Activated T-cell treated with anti-CD3 and anti-CD28 coated beads, Interleukin-2, amount 50 U/mL, for 24 hours (primary cell): Measurements from ENCODE around the gene LYRM4.
A peak's percentile ranks its signal among the peaks of the same experiment; 100 is the strongest.

Source experiments
- DNase-seq: peaks from one replicate; pipeline ENCODE4 v3.0.0-alpha.2; 2020
- H3K27ac Mint-ChIP-seq: 2 replicates; pipeline ENCODE4 v1.8.0; 2020; ENCODE audit warnings: mild to moderate bottlenecking, mixed read lengths
- H3K27me3 Mint-ChIP-seq: 2 replicates; pipeline ENCODE4 v1.8.0; 2020; ENCODE audit warnings: mixed read lengths
- H3K36me3 Mint-ChIP-seq: 2 replicates; pipeline ENCODE4 v1.8.0; 2020; ENCODE audit warnings: low read depth, mixed read lengths
- H3K4me1 Mint-ChIP-seq: 2 replicates; pipeline ENCODE4 v1.8.0; 2020; ENCODE audit warnings: low read depth, mixed read lengths
- H3K4me3 Mint-ChIP-seq: 2 replicates; pipeline ENCODE4 v1.8.0; 2020; ENCODE audit warnings: mild to moderate bottlenecking, moderate library complexity, mixed read lengths
- H3K9me3 Mint-ChIP-seq: 2 replicates; pipeline ENCODE4 v1.8.0; 2020; ENCODE audit warnings: mixed read lengths

The LYRM4 gene

GRCh38 chr6:5199702-5200101 is 61.0 kb downstream of the LYRM4 start:
- Mint-ChIP-seq H3K27me3 (no peaks in the 10 kb centered on the region), H3K27ac (peak overlapping the region; percentile 80), H3K4me1 (peaks cover 33% of the 10 kb centered on the region)

GRCh38 chr6:5199283-5199682 is 61.5 kb downstream of the LYRM4 start:
- H3K27me3 Mint-ChIP-seq: no peaks in the 10 kb centered on the region
- H3K36me3 Mint-ChIP-seq: peaks cover 52% of the 10 kb centered on the region
- H3K27ac Mint-ChIP-seq: peak overlapping the region; percentile 80
- H3K4me1 Mint-ChIP-seq: peaks cover 33% of the 10 kb centered on the region
- DNase-seq: no peak
- no peak overlapping the region for H3K4me3 Mint-ChIP-seq
- no peaks in the 10 kb centered on the region for H3K9me3 Mint-ChIP-seq

More at GRCh38 chr6:5199702-5200101, 61.0 kb downstream of the LYRM4 start:
- DNase-seq: no peak
- Mint-ChIP-seq H3K4me3 (no peak overlapping the region), H3K36me3 (peaks cover 50% of the 10 kb centered on the region), H3K9me3 (no peaks in the 10 kb centered on the region)

GRCh38 chr6:5197084-5197483 is 63.7 kb downstream of the LYRM4 start:
- H3K4me1 Mint-ChIP-seq: peaks cover 33% of the 10 kb centered on the region
- H3K4me3 Mint-ChIP-seq: no peak overlapping the region
- no peak overlapping the region for H3K27ac Mint-ChIP-seq
- no peaks in the 10 kb centered on the region for H3K9me3 Mint-ChIP-seq
- DNase-seq: no peak
- H3K27me3 Mint-ChIP-seq: no peaks in the 10 kb centered on the region
- H3K36me3 Mint-ChIP-seq: peaks cover 45% of the 10 kb centered on the region

GRCh38 chr6:5192135-5192794 is 68.5 kb downstream of the LYRM4 start:
- H3K36me3 Mint-ChIP-seq: peaks cover 38% of the 10 kb centered on the region
- H3K4me3 Mint-ChIP-seq: no peak overlapping the region
- H3K9me3 Mint-ChIP-seq: no peaks in the 10 kb centered on the region
- peaks cover 10% of the 10 kb centered on the region for H3K4me1 Mint-ChIP-seq
- no peak overlapping the region for H3K27ac Mint-ChIP-seq
- DNase-seq: no peak
- H3K27me3 Mint-ChIP-seq: no peaks in the 10 kb centered on the region

- Mint-ChIP-seq H3K9me3 (no peaks in the 10 kb centered on the region), H3K27ac (no peak overlapping the region), H3K4me1 (peaks cover 6% of the 10 kb centered on the region), H3K4me3 (no peak overlapping the region), H3K27me3 (no peaks in the 10 kb centered on the region), H3K36me3 (peaks cover 38% of the 10 kb centered on the region)
- no peak for DNase-seq
These were observed 69.0 kb downstream of the LYRM4 start for GRCh38 chr6:5191722-5192121.

GRCh38 chr6:5191222-5191621 is 69.5 kb downstream of the LYRM4 start:
- H3K4me1 Mint-ChIP-seq: peaks cover 5% of the 10 kb centered on the region
- no peak for DNase-seq

GRCh38 chr6:5190507-5190906 is 70.2 kb downstream of the LYRM4 start:
- DNase-seq: no peak
- H3K9me3 Mint-ChIP-seq: no peaks in the 10 kb centered on the region
- H3K4me3 Mint-ChIP-seq: no peak overlapping the region
- peaks cover 5% of the 10 kb centered on the region for H3K4me1 Mint-ChIP-seq
- no peak overlapping the region for H3K27ac Mint-ChIP-seq
- peaks cover 34% of the 10 kb centered on the region for H3K36me3 Mint-ChIP-seq
- H3K27me3 Mint-ChIP-seq: no peaks in the 10 kb centered on the region

More at GRCh38 chr6:5191222-5191621, 69.5 kb downstream of the LYRM4 start:
- Mint-ChIP-seq H3K27me3 (no peaks in the 10 kb centered on the region), H3K4me3 (no peak overlapping the region), H3K36me3 (peaks cover 34% of the 10 kb centered on the region), H3K27ac (no peak overlapping the region), H3K9me3 (no peaks in the 10 kb centered on the region)

GRCh38 chr6:5188646-5189045 is 72.1 kb downstream of the LYRM4 start:
- no peaks in the 10 kb centered on the region for H3K27me3 Mint-ChIP-seq
- no peak for DNase-seq
- peaks cover 33% of the 10 kb centered on the region for H3K36me3 Mint-ChIP-seq
- no peaks in the 10 kb centered on the region for H3K9me3 Mint-ChIP-seq
- H3K4me1 Mint-ChIP-seq: peaks cover 5% of the 10 kb centered on the region
- H3K4me3 Mint-ChIP-seq: no peak overlapping the region
- H3K27ac Mint-ChIP-seq: no peak overlapping the region

GRCh38 chr6:5184878-5185277 is 75.9 kb downstream of the LYRM4 start:
- DNase-seq: no peak
- Mint-ChIP-seq H3K4me3 (no peak overlapping the region), H3K27ac (no peak overlapping the region), H3K4me1 (peaks cover 7% of the 10 kb centered on the region), H3K9me3 (no peaks in the 10 kb centered on the region), H3K36me3 (peaks cover 22% of the 10 kb centered on the region), H3K27me3 (no peaks in the 10 kb centered on the region)

- Mint-ChIP-seq H3K36me3 (peaks cover 24% of the 10 kb centered on the region), H3K27me3 (no peaks in the 10 kb centered on the region), H3K4me1 (peaks cover 13% of the 10 kb centered on the region), H3K9me3 (no peaks in the 10 kb centered on the region), H3K4me3 (no peak overlapping the region), H3K27ac (no peak overlapping the region)
- no peak for DNase-seq
These were observed 76.5 kb downstream of the LYRM4 start for GRCh38 chr6:5184218-5184617.

GRCh38 chr6:5181510-5182317 is 79.0 kb downstream of the LYRM4 start:
- peaks cover 28% of the 10 kb centered on the region for H3K4me1 Mint-ChIP-seq
- H3K9me3 Mint-ChIP-seq: no peaks in the 10 kb centered on the region
- H3K36me3 Mint-ChIP-seq: peaks cover 15% of the 10 kb centered on the region
- no peak for DNase-seq
- H3K4me3 Mint-ChIP-seq: no peak overlapping the region
- no peaks in the 10 kb centered on the region for H3K27me3 Mint-ChIP-seq
- H3K27ac Mint-ChIP-seq: no peak overlapping the region

GRCh38 chr6:5180636-5181035 is 80.1 kb downstream of the LYRM4 start:
- peaks cover 9% of the 10 kb centered on the region for H3K36me3 Mint-ChIP-seq
- no peak overlapping the region for H3K27ac Mint-ChIP-seq
- H3K4me3 Mint-ChIP-seq: no peak overlapping the region
- H3K27me3 Mint-ChIP-seq: no peaks in the 10 kb centered on the region
- H3K4me1 Mint-ChIP-seq: peaks cover 37% of the 10 kb centered on the region
- no peak for DNase-seq
- no peaks in the 10 kb centered on the region for H3K9me3 Mint-ChIP-seq

- Mint-ChIP-seq H3K27ac (no peak overlapping the region), H3K9me3 (no peaks in the 10 kb centered on the region), H3K4me3 (no peak overlapping the region), H3K36me3 (peaks cover 5% of the 10 kb centered on the region), H3K27me3 (no peaks in the 10 kb centered on the region), H3K4me1 (peaks cover 44% of the 10 kb centered on the region)
- no peak for DNase-seq
These were observed 80.8 kb downstream of the LYRM4 start for GRCh38 chr6:5179917-5180316.

GRCh38 chr6:5178806-5179205 is 81.9 kb downstream of the LYRM4 start:
- no peaks in the 10 kb centered on the region for H3K9me3 Mint-ChIP-seq
- peaks cover 5% of the 10 kb centered on the region for H3K36me3 Mint-ChIP-seq
- no peaks in the 10 kb centered on the region for H3K27me3 Mint-ChIP-seq
- no peak overlapping the region for H3K4me3 Mint-ChIP-seq
- H3K27ac Mint-ChIP-seq: no peak overlapping the region
- peaks cover 55% of the 10 kb centered on the region for H3K4me1 Mint-ChIP-seq
- DNase-seq: no peak

- Mint-ChIP-seq H3K4me1 (peaks cover 62% of the 10 kb centered on the region), H3K27ac (peak overlapping the region; percentile 82), H3K4me3 (no peak overlapping the region), H3K9me3 (no peaks in the 10 kb centered on the region), H3K27me3 (no peaks in the 10 kb centered on the region), H3K36me3 (peaks cover 9% of the 10 kb centered on the region)
- DNase-seq: no peak
These were observed 85.1 kb downstream of the LYRM4 start for GRCh38 chr6:5175635-5176034.
